Astrocyte of the spinal cord (primary cell): ENCODE results near the gene PLIN4.

Experiments used
- DNase-seq: peaks from one replicate; pipeline ENCODE4 v3.0.0; 2011; ENCODE audit warnings: low read depth, low spot score
- H3K4me3 ChIP-seq: 2 replicates; pipeline ENCODE4 v1.5.1; 2011; ENCODE audit warnings: low read depth, mild to moderate bottlenecking, low read length, moderate library complexity
- in situ Hi-C: cut with HindIII; loops from 2 replicates; pipeline ENCODE4 v1.10.0; 2017; ENCODE audit warnings: low sequenced_read_pairs
- TF ChIP-seq, protein P1 (sequence below): IDR thresholded peaks from 2 replicates; pipeline ENCODE4 v1.5.1; 2012; ENCODE audit warnings: low read depth, mild to moderate bottlenecking, low read length, inconsistent platforms

The PLIN4 gene

DNA sequence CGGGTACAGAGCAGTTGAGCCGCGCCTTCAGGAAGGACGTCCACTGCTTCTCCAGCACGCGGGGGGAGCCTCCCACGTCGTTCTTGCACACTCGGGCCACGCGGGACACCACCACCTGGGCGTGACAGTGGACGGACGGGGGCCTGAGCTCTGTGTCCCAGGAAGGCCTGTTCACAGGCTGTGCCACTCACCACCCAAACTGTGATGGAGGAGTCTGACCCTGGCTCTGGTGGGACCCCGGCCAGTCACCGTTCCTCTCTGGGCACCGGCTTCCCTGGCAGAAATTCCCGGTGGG lies 34.2 kb upstream of the PLIN4 start:
- H3K4me3 ChIP-seq: no peak overlapping the region
- in situ Hi-C loops: no loop called here

DNA sequence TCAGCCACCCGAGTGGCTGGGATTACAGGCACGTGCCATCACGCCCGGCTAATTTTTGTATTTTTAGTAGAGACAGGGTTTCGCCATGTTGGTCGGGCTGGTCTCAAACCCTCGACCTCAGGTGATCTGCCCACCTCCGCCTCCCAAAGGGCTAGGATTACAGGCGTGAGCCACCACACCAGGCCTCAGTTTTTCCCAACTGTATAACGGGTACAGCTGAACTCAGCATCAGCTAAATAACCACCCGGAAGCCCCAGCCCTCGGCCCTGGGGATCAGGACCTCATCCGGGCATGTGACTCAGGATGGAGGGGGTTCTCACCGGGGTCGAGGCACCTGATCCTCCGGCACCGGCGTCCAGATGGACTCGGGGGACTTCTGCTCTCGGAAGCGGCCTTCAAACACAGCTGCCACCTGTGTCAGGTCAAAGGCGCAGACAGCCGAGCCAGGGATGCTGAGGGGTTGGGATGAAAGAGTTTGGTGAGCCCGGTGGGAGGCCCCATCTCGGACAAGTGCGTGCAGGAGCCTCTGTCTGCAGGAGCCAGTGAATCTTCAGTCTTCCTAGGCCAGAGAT lies 32.3 kb upstream of the PLIN4 start:
- no peak for DNase-seq
- TF ChIP-seq, protein P1, sequence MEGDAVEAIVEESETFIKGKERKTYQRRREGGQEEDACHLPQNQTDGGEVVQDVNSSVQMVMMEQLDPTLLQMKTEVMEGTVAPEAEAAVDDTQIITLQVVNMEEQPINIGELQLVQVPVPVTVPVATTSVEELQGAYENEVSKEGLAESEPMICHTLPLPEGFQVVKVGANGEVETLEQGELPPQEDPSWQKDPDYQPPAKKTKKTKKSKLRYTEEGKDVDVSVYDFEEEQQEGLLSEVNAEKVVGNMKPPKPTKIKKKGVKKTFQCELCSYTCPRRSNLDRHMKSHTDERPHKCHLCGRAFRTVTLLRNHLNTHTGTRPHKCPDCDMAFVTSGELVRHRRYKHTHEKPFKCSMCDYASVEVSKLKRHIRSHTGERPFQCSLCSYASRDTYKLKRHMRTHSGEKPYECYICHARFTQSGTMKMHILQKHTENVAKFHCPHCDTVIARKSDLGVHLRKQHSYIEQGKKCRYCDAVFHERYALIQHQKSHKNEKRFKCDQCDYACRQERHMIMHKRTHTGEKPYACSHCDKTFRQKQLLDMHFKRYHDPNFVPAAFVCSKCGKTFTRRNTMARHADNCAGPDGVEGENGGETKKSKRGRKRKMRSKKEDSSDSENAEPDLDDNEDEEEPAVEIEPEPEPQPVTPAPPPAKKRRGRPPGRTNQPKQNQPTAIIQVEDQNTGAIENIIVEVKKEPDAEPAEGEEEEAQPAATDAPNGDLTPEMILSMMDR: no peak
- no peak overlapping the region for H3K4me3 ChIP-seq
- in situ Hi-C loops: no loop called here

More for the DNA sequence above, 34.2 kb upstream of the PLIN4 start:
- DNase-seq: no peak
- TF ChIP-seq, protein P1: no peak

DNA sequence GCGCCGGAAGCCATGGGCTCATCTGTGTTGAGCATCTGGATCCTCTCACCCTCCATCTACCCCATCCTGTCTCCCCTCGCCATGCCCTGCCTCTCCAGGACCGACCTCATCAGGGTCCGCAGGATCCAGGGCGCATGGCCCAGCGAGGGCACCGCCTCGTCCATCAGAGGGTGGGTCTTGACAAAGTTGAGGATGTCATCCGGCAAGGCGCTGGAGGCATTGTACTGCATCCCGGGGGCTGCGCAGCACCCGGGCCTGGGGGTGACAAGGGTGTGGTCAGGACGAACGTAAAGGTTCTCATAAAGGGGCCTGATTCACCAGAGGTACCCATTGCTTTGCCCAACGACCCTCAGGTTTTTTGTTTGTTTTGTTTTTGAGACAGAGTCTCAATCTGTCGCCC lies 31.7 kb upstream of the PLIN4 start:
- in situ Hi-C loops: no loop called here
- TF ChIP-seq, protein P1: no peak
- H3K4me3 ChIP-seq: no peak overlapping the region
- DNase-seq: no peak

DNA sequence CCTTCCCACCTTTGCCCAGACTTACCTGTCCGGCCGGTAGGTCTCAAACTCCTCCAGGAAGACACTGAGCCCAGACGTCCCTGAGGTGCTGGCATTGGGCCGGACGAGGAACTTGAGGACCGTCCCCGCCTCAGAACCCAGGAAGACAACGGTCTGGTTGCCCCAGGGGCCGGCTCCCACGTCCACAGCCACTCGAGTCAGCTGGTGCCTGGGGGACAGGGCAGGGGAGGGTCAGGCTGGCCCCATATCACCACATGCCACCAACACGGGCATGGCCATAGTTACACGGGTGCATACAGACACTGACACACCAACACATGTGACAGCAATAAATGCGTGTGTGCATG lies 29.9 kb upstream of the PLIN4 start:
- TF ChIP-seq, protein P1: no peak
- no peak overlapping the region for H3K4me3 ChIP-seq
- in situ Hi-C loops: no loop called here
- DNase-seq: no peak

DNA sequence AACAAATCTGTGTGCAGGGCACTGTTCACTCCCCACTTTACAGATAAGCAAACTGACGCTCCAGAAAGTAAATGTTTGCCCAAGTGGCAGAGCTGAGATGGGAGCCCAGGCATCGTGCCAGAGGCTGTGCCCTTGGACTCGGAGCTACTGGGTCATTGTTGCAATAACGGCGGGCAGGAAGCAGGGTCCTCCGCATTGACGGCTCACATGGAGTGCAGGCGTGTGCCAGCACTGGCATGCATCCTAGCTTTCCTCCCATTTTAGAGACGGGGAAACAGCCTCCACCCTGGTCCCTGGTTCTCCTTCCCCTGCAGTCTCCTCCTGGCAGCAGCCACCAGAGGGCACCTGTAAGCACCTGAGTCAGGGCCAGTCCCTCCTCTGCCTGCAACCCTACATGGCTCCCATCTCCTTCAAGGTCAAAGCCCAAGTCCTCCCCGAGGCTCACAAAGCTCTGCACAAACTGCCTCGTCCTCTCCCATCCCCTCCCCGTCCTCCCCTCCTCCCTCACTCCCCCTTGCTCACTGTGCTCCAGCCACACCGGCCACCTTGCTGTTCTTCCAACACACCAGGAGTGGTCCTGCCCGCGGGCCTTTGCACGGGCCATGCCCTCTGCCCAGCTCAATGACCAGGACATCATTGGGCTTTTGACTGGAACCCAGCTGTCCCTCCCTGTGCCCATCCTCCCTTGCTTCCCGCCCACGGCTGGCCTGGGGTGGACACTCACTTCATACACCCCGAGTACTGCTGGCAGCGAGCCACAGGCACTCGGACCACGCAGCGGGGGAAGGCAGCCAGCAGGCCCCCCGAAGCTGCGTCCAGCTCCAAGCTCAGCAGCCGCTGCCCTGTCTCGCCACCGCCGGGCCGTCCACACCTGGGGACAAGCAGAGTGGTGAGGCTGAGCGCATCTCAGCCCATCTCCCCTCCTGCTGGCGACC lies 29.3 kb upstream of the PLIN4 start:
- TF ChIP-seq, protein P1: peak; percentile 48
- in situ Hi-C loops: no loop called here
- H3K4me3 ChIP-seq: no peak overlapping the region
- no peak for DNase-seq

DNA sequence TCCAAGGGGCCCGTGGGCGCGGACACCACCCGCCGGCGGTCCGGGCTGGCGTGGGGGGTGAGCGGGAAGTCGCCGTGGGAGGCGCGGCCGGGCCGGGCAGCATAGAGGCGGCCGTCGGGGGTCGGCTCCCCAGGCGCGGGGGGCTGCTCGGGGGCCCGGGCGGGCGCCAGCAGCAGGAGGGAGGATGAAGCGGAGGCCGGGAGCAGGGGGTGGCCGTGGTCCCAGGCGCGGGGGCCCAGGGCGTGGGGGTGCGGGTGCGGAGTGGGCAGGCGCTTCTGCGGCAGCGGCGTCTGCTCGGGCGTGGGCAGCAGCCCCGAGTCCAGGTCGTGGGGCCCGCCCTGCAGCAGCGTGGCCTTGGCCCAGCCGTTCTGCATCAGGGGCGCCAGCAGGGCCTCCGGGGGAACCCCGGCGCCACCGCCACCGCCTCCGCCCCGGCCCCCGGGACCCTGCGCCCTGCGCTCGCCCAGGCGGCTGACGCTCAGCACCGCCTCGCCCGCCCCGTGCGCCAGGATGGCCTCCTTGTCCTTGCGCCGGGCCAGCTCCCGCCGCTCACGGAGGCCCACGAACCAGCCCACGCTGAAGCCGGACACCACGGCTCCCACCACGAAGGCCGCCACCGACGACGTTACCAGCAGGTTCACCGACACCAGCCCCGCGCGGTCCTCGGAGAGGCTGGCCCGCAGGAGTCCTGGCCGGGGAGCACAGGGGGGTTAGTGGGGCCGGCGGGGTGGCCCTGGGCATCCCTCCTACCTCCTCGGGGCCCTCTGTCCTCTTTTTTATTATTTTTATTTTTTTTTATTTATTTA lies 25.8 kb upstream of the PLIN4 start:
- DNase-seq: no peak
- TF ChIP-seq, protein P1: no peak
- in situ Hi-C loops: no loop called here
- H3K4me3 ChIP-seq: no peak overlapping the region
